ENCODE measurements around the gene CSNK1A1.

The CSNK1A1 gene

DNA sequence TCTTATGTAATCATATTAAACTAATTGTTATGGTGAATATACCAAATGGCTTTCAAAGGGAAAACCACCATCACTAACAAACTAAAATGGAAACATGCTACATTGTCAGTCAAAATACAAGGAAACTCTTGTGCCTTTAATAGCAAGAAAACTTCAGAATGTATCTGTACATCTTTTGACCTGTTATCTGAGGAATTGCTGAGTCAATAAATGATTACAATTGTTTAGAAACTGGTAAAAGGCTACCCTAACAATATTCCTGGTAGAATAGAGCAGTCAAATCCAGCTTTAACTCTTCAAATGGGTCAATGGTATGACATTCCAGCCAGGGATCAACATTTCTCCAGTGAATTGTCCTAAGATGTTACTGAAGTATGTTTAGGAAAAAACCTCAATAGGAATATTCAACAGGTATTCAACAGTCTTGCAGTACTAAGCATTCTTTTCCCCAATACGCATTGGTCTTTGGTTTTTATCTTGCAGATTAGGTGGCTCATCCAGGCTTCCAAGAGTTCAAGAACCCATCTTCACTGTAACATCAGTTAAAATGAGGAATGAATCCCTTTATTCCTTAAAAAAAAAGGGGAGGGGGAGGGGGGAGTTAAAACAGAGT is 52.4 kb downstream of the CSNK1A1 start:
- no peak overlapping the region for H3K4me3 ChIP-seq (ENCODE audit: insufficient read length, low read depth)
- no peaks in the 10 kb centered on the region for H3K9me3 ChIP-seq (ENCODE audit: insufficient read depth, low read length)
- H3K4me1 ChIP-seq (ENCODE audit: insufficient read depth, insufficient read length) = no peaks in the 10 kb centered on the region
- H3K9ac ChIP-seq (ENCODE audit: insufficient read length, low read depth) = no peak overlapping the region
- peaks cover 53% of the 10 kb centered on the region for H3K36me3 ChIP-seq (ENCODE audit: insufficient read depth, insufficient read length, low read length)
- H3K27me3 ChIP-seq (ENCODE audit: insufficient read depth, insufficient read length) = no peaks in the 10 kb centered on the region
- no peak for TF ChIP-seq ZNF274 (IDR thresholded peaks at IDR 0.05; ENCODE audit: low read depth, low read length)
- no peak for TF ChIP-seq YY1 (IDR thresholded peaks at IDR 0.05; ENCODE audit: insufficient read depth, insufficient read length)
- peak; percentile 47 for DNase-seq (ENCODE audit: low read depth, low spot score)

DNA sequence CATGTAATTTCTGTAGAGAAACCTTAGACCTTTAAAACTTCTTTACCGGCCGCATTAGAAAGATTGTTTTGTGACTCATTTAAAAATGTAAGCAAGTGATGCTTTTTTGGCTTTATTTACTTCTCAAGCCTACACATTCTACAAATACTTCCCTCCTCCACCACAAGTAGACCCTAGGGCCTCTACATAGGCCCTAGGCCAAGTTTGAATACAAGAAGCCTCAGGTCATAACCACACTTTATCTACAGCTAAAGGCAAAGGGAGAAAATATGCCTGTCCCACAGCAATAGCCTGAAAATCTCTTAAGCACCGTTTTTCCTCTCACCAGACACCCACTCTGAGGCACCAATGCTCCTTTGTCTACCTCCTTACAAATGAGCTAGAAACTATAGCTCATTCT is 53.9 kb downstream of the CSNK1A1 start:
- H3K4me1 ChIP-seq (ENCODE audit: insufficient read depth, insufficient read length) = no peaks in the 10 kb centered on the region
- no peaks in the 10 kb centered on the region for H3K27me3 ChIP-seq (ENCODE audit: insufficient read depth, insufficient read length)
- peaks cover 45% of the 10 kb centered on the region for H3K36me3 ChIP-seq (ENCODE audit: insufficient read depth, insufficient read length, low read length)
- no peak overlapping the region for H3K9ac ChIP-seq (ENCODE audit: insufficient read length, low read depth)
- no peak for TF ChIP-seq YY1 (IDR thresholded peaks at IDR 0.05; ENCODE audit: insufficient read depth, insufficient read length)
- TF ChIP-seq SUZ12 (IDR thresholded peaks at IDR 0.05; ENCODE audit: extremely low read depth, insufficient read depth, insufficient read length) = no peak
- no peak for TF ChIP-seq ZNF274 (IDR thresholded peaks at IDR 0.05; ENCODE audit: low read depth, low read length)
- H3K9me3 ChIP-seq (ENCODE audit: insufficient read depth, low read length) = no peaks in the 10 kb centered on the region
- H3K4me3 ChIP-seq (ENCODE audit: insufficient read length, low read depth) = no peak overlapping the region
- DNase-seq (ENCODE audit: low read depth, low spot score) = no peak

DNA sequence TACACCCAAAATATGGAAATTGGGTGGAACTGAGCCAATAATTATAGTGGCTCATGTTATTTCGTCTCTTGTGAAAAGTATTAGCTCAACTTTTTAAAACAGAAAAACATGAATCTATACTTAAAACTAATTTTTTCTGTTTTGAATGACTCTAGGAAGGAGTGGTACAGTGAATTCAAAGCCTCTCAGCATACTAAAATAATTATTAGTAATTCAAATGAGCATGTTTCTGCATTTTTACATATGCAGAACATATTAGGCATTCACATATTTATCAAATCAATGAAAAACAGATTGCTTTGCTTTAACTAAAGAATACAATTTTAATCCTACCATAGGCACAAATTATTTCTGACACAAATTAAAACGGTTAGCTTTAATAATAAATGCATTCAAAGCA is 54.3 kb downstream of the CSNK1A1 start:
- TF ChIP-seq YY1 (IDR thresholded peaks at IDR 0.05; ENCODE audit: insufficient read depth, insufficient read length) (no peak), ZNF274 (IDR thresholded peaks at IDR 0.05; ENCODE audit: low read depth, low read length) (no peak), SUZ12 (IDR thresholded peaks at IDR 0.05; ENCODE audit: extremely low read depth, insufficient read depth, insufficient read length) (no peak)
- H3K9me3 ChIP-seq (ENCODE audit: insufficient read depth, low read length) = no peaks in the 10 kb centered on the region
- no peaks in the 10 kb centered on the region for H3K4me1 ChIP-seq (ENCODE audit: insufficient read depth, insufficient read length)
- no peak overlapping the region for H3K9ac ChIP-seq (ENCODE audit: insufficient read length, low read depth)
- peaks cover 45% of the 10 kb centered on the region for H3K36me3 ChIP-seq (ENCODE audit: insufficient read depth, insufficient read length, low read length)
- no peaks in the 10 kb centered on the region for H3K27me3 ChIP-seq (ENCODE audit: insufficient read depth, insufficient read length)
- DNase-seq (ENCODE audit: low read depth, low spot score) = no peak
- no peak overlapping the region for H3K4me3 ChIP-seq (ENCODE audit: insufficient read length, low read depth)

DNA sequence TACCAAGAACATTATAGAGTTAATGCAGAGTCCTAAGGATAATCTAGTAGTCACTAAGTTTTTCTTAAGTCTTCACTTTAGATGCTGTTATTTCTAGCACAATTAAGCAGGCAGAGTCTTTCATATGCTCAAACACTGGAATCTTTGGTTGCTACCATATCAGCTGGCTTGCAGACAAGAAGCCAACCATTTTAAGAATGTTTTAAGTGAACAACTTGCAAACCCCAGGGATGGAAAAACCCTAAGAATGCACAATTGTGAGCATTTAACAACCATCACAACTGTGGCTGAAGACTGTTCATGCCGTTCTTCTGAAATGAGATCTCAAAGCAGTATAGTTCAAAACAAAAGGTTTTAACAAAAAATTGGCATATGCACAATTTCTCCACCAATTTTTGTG is 55.1 kb downstream of the CSNK1A1 start:
- Histone ChIP-seq H3K9me3 (ENCODE audit: insufficient read depth, low read length) (no peaks in the 10 kb centered on the region), H3K27me3 (ENCODE audit: insufficient read depth, insufficient read length) (no peaks in the 10 kb centered on the region), H3K4me3 (ENCODE audit: insufficient read length, low read depth) (no peak overlapping the region), H3K4me1 (ENCODE audit: insufficient read depth, insufficient read length) (no peaks in the 10 kb centered on the region), H3K9ac (ENCODE audit: insufficient read length, low read depth) (no peak overlapping the region), H3K36me3 (ENCODE audit: insufficient read depth, insufficient read length, low read length) (peaks cover 45% of the 10 kb centered on the region)
- no peak for DNase-seq (ENCODE audit: low read depth, low spot score)
- no peak for TF ChIP-seq ZNF274 (IDR thresholded peaks at IDR 0.05; ENCODE audit: low read depth, low read length)
- no peak for TF ChIP-seq YY1 (IDR thresholded peaks at IDR 0.05; ENCODE audit: insufficient read depth, insufficient read length)
- TF ChIP-seq SUZ12 (IDR thresholded peaks at IDR 0.05; ENCODE audit: extremely low read depth, insufficient read depth, insufficient read length) = no peak

DNA sequence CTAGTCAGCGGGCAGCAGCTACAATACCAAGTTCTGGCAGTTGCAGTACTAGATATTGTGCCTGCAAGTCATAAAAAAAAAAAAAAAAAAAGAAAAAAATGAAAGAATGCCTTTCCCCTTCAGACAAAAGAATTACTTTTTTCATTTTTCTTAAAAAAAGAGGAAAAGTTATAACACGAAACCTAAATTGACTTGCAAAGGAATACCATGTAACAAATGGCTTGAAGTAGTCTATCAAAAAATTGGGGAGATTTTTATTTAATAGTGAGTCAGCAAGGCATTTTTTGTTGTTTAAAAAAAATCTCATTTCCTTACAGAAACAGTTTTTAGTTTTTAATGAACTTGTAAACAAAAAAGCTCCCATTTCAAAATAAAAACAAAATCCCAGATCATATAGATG is 55.6 kb downstream of the CSNK1A1 start:
- no peak for DNase-seq (ENCODE audit: low read depth, low spot score)
- no peak for TF ChIP-seq SUZ12 (IDR thresholded peaks at IDR 0.05; ENCODE audit: extremely low read depth, insufficient read depth, insufficient read length)
- no peak for TF ChIP-seq YY1 (IDR thresholded peaks at IDR 0.05; ENCODE audit: insufficient read depth, insufficient read length)
- TF ChIP-seq ZNF274 (IDR thresholded peaks at IDR 0.05; ENCODE audit: low read depth, low read length) = no peak
- Histone ChIP-seq H3K4me1 (ENCODE audit: insufficient read depth, insufficient read length) (no peaks in the 10 kb centered on the region), H3K36me3 (ENCODE audit: insufficient read depth, insufficient read length, low read length) (peaks cover 41% of the 10 kb centered on the region), H3K9ac (ENCODE audit: insufficient read length, low read depth) (no peak overlapping the region), H3K27me3 (ENCODE audit: insufficient read depth, insufficient read length) (no peaks in the 10 kb centered on the region), H3K9me3 (ENCODE audit: insufficient read depth, low read length) (no peaks in the 10 kb centered on the region), H3K4me3 (ENCODE audit: insufficient read length, low read depth) (no peak overlapping the region)

DNA sequence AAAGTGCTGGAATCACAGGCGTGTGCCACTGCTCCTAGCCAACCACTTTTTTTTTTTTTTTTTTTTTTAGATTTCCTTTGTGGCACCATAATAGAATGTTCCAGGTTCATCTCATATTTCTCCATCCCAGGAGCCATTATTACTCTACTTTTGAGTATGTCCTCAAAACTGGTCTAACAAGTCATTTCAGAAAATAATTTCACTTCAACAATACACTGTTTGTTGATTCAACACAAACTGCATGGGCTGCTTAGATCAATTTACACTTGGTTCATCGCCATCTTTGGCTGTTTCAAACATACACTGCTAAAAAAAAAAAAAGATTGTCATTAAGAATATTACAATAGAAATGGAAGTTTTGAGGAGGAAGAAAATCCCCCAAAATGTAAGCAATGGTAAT is 57.9 kb downstream of the CSNK1A1 start:
- DNase-seq (ENCODE audit: low read depth, low spot score) = no peak
- Histone ChIP-seq H3K27me3 (ENCODE audit: insufficient read depth, insufficient read length) (no peaks in the 10 kb centered on the region), H3K9me3 (ENCODE audit: insufficient read depth, low read length) (no peaks in the 10 kb centered on the region), H3K4me3 (ENCODE audit: insufficient read length, low read depth) (no peak overlapping the region), H3K36me3 (ENCODE audit: insufficient read depth, insufficient read length, low read length) (peaks cover 29% of the 10 kb centered on the region), H3K9ac (ENCODE audit: insufficient read length, low read depth) (no peak overlapping the region), H3K4me1 (ENCODE audit: insufficient read depth, insufficient read length) (no peaks in the 10 kb centered on the region)
- TF ChIP-seq YY1 (IDR thresholded peaks at IDR 0.05; ENCODE audit: insufficient read depth, insufficient read length) (no peak), ZNF274 (IDR thresholded peaks at IDR 0.05; ENCODE audit: low read depth, low read length) (no peak), SUZ12 (IDR thresholded peaks at IDR 0.05; ENCODE audit: extremely low read depth, insufficient read depth, insufficient read length) (no peak)

DNA sequence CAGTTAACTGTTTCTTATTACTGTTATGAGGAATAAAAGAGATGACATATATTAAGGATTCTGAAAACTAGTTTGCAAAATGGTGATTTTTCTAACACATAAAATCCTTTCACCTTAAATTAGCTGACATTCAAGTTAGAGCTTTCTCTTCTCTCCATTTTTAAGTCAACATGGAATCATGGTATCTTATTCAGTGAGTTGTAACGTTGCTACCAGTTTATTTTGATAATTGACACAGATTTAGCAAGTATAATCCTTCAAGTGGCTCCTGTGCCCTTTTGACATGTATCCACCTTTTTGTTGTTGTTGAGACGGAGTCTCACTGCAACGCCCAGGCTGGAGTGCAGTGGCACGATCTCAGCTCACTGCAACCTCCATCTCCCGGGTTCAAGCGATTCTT is 58.5 kb downstream of the CSNK1A1 start:
- H3K9ac ChIP-seq (ENCODE audit: insufficient read length, low read depth) = no peak overlapping the region
- H3K27me3 ChIP-seq (ENCODE audit: insufficient read depth, insufficient read length) = no peaks in the 10 kb centered on the region
- H3K4me1 ChIP-seq (ENCODE audit: insufficient read depth, insufficient read length) = no peaks in the 10 kb centered on the region
- no peak for DNase-seq (ENCODE audit: low read depth, low spot score)
- peaks cover 27% of the 10 kb centered on the region for H3K36me3 ChIP-seq (ENCODE audit: insufficient read depth, insufficient read length, low read length)
- H3K4me3 ChIP-seq (ENCODE audit: insufficient read length, low read depth) = no peak overlapping the region
- TF ChIP-seq SUZ12 (IDR thresholded peaks at IDR 0.05; ENCODE audit: extremely low read depth, insufficient read depth, insufficient read length) = no peak
- no peak for TF ChIP-seq ZNF274 (IDR thresholded peaks at IDR 0.05; ENCODE audit: low read depth, low read length)
- TF ChIP-seq YY1 (IDR thresholded peaks at IDR 0.05; ENCODE audit: insufficient read depth, insufficient read length) = no peak
- no peaks in the 10 kb centered on the region for H3K9me3 ChIP-seq (ENCODE audit: insufficient read depth, low read length)

Data from NT2/D1 (cell line).